ENCODE data around the gene LMO2.

The LMO2 gene

DNA sequence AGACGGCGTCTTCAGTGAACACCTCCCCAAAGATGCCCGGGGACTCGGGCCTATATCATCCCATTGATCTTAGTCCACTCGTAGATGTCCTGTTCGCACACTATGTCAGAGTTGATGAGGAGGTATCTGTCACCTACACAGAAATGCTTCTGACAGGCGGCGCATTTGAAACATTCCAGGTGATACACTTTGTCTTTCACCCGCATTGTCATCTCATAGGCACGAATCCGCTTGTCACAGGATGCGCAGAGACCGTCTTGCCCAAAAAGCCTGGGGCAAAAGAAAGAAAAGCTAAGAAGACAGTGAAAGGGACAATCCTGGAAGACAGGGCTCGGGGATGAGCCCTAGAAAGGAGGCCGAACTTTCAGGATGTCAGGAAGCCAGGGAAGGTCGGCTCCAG, 32.6 kb downstream of the LMO2 start:
- no peaks in the 10 kb centered on the region for H3K79me2 ChIP-seq (ENCODE audit: low read length)
- no peaks in the 10 kb centered on the region for H3K9me2 ChIP-seq (replicated peaks; ENCODE audit: insufficient read depth, low read length)
- H3K36me3 ChIP-seq (replicated peaks; ENCODE audit: insufficient read depth, low read length) = no peaks in the 10 kb centered on the region
- no peak for DNase-seq
- no peak overlapping the region for H2AFZ ChIP-seq (ENCODE audit: low read length)
- H3K4me3 ChIP-seq (ENCODE audit: low read length) = no peak overlapping the region
- no peaks in the 10 kb centered on the region for H3F3A ChIP-seq (ENCODE audit: insufficient read depth, low read length)
- no peaks in the 10 kb centered on the region for H3K9me3 ChIP-seq (replicated peaks; ENCODE audit: insufficient read depth, low read length)
- H3K27ac ChIP-seq (ENCODE audit: low read length) = no peak overlapping the region
- TF ChIP-seq EZH2 (optimal IDR thresholded peaks at IDR 0.05; ENCODE audit: low read depth, low read length) (no peak), EZH2phosphoT487 (IDR thresholded peaks at IDR 0.05; ENCODE audit: low read length) (no peak)
- TF ChIP-seq, protein P1, sequence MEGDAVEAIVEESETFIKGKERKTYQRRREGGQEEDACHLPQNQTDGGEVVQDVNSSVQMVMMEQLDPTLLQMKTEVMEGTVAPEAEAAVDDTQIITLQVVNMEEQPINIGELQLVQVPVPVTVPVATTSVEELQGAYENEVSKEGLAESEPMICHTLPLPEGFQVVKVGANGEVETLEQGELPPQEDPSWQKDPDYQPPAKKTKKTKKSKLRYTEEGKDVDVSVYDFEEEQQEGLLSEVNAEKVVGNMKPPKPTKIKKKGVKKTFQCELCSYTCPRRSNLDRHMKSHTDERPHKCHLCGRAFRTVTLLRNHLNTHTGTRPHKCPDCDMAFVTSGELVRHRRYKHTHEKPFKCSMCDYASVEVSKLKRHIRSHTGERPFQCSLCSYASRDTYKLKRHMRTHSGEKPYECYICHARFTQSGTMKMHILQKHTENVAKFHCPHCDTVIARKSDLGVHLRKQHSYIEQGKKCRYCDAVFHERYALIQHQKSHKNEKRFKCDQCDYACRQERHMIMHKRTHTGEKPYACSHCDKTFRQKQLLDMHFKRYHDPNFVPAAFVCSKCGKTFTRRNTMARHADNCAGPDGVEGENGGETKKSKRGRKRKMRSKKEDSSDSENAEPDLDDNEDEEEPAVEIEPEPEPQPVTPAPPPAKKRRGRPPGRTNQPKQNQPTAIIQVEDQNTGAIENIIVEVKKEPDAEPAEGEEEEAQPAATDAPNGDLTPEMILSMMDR (IDR thresholded peaks at IDR 0.05; ENCODE audit: low read length) = no peak
- no peak overlapping the region for H3K9ac ChIP-seq (ENCODE audit: low read length)
- H3K27me3 ChIP-seq (replicated peaks; ENCODE audit: insufficient read depth, low read length) = peaks cover 71% of the 10 kb centered on the region
- no peaks in the 10 kb centered on the region for H3K4me1 ChIP-seq (ENCODE audit: low read length)
- H3K4me2 ChIP-seq (ENCODE audit: low read depth, low read length) = no peak overlapping the region
- H4K20me1 ChIP-seq (ENCODE audit: insufficient read depth, low read length) = no peaks in the 10 kb centered on the region

DNA sequence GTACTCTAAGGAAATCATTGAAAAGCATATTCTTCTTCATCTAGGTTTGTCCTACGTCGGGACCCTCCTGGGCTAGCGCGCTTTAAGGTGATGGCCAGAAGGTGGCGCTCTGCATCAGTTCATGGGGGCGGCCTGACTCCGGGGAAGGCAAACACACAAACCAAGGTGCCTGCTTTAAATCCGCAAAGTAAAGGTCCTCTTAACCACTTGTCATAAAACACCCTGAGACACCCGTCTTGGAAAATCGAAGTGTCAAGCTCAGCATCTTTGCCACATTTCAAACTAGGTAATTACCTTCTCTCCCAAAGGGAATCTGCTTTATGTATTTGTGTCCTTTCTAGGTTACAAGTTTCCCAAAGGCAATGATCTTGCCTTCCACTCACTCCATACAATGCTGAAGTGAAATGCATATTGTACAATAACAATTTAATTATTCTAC, 33.9 kb downstream of the LMO2 start:
- DNase-seq = peak; percentile 76
- no peak overlapping the region for H3K27ac ChIP-seq (ENCODE audit: low read length)
- TF ChIP-seq EZH2 (optimal IDR thresholded peaks at IDR 0.05; ENCODE audit: low read depth, low read length) = no peak
- TF ChIP-seq, protein P1 (IDR thresholded peaks at IDR 0.05; ENCODE audit: low read length) = peak; percentile 96

DNA sequence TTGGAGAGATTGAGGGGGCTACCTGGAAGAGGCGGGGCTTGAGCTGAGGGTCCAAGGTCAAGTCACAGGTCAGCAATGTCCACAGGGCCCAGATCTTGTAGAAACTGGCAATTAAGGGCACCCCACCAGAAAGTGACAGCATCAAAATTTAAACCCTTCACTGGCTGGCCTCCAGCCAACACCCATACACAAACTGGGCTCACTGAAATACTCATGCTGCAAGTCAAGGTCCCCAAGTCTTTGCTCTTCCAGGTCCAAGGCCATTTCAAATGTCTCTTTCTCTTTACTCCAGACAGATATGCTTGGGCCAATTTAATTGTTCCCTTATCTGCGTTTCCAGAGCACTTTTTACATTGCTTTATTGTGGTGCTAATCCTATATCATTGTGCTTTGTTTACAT, 36.4 kb downstream of the LMO2 start:
- H3K4me2 ChIP-seq (ENCODE audit: low read depth, low read length) = no peak overlapping the region
- DNase-seq = no peak
- no peaks in the 10 kb centered on the region for H3K79me2 ChIP-seq (ENCODE audit: low read length)
- H3K27me3 ChIP-seq (replicated peaks; ENCODE audit: insufficient read depth, low read length) = peaks cover 37% of the 10 kb centered on the region
- no peak overlapping the region for H2AFZ ChIP-seq (ENCODE audit: low read length)
- H3K4me3 ChIP-seq (ENCODE audit: low read length) = no peak overlapping the region
- H3K36me3 ChIP-seq (replicated peaks; ENCODE audit: insufficient read depth, low read length) = no peaks in the 10 kb centered on the region
- no peaks in the 10 kb centered on the region for H3K4me1 ChIP-seq (ENCODE audit: low read length)
- H3K9me3 ChIP-seq (replicated peaks; ENCODE audit: insufficient read depth, low read length) = no peaks in the 10 kb centered on the region
- no peak overlapping the region for H3K27ac ChIP-seq (ENCODE audit: low read length)
- no peak overlapping the region for H3K9ac ChIP-seq (ENCODE audit: low read length)
- H4K20me1 ChIP-seq (ENCODE audit: insufficient read depth, low read length) = no peaks in the 10 kb centered on the region
- H3F3A ChIP-seq (ENCODE audit: insufficient read depth, low read length) = no peaks in the 10 kb centered on the region
- TF ChIP-seq EZH2phosphoT487 (IDR thresholded peaks at IDR 0.05; ENCODE audit: low read length) = no peak
- TF ChIP-seq, protein P1 (IDR thresholded peaks at IDR 0.05; ENCODE audit: low read length) = no peak
- TF ChIP-seq EZH2 (optimal IDR thresholded peaks at IDR 0.05; ENCODE audit: low read depth, low read length) = no peak
- no peaks in the 10 kb centered on the region for H3K9me2 ChIP-seq (replicated peaks; ENCODE audit: insufficient read depth, low read length)

More for the DNA sequence above, 33.9 kb downstream of the LMO2 start:
- no peaks in the 10 kb centered on the region for H3K9me2 ChIP-seq (replicated peaks; ENCODE audit: insufficient read depth, low read length)
- H2AFZ ChIP-seq (ENCODE audit: low read length) = no peak overlapping the region
- no peaks in the 10 kb centered on the region for H3K4me1 ChIP-seq (ENCODE audit: low read length)
- no peak overlapping the region for H3K9ac ChIP-seq (ENCODE audit: low read length)
- no peaks in the 10 kb centered on the region for H4K20me1 ChIP-seq (ENCODE audit: insufficient read depth, low read length)
- H3K4me2 ChIP-seq (ENCODE audit: low read depth, low read length) = no peak overlapping the region
- H3F3A ChIP-seq (ENCODE audit: insufficient read depth, low read length) = no peaks in the 10 kb centered on the region
- peaks cover 57% of the 10 kb centered on the region for H3K27me3 ChIP-seq (replicated peaks; ENCODE audit: insufficient read depth, low read length)
- H3K4me3 ChIP-seq (ENCODE audit: low read length) = no peak overlapping the region
- H3K36me3 ChIP-seq (replicated peaks; ENCODE audit: insufficient read depth, low read length) = no peaks in the 10 kb centered on the region
- H3K79me2 ChIP-seq (ENCODE audit: low read length) = no peaks in the 10 kb centered on the region
- no peaks in the 10 kb centered on the region for H3K9me3 ChIP-seq (replicated peaks; ENCODE audit: insufficient read depth, low read length)

Measured in MM.1S (cell line).